ENCODE results near the gene RAF1. TPM values are rescaled to one million over a fixed set of nuclear protein-coding genes. Genes with fewer than 3 reads are reported as not detected.

RAF1 gene
- total RNA-seq, 1 experiment from 2014 or later: 130 TPM

- H3K27ac ChIP-seq (ENCODE audit: low read depth, low read length, poor library complexity, severe bottlenecking): no peak overlapping the region
- H3K4me1 ChIP-seq (ENCODE audit: insufficient read depth, low read length, poor library complexity, severe bottlenecking): no peaks in the 10 kb centered on the region
- intact Hi-C loops (cut with micrococcal nuclease; ENCODE audit: unreplicated experiment): no loop called here
- DNase-seq (ENCODE audit: low spot score): no peak
- POLR2A ChIA-PET (ENCODE audit: low non-redundant PET): no interaction called here
- no TSS peak for BruUV-seq (replicated peaks)
- no peak overlapping the region for H3K4me3 ChIP-seq (ENCODE audit: low read depth, low read length, poor library complexity, severe bottlenecking)
- no peaks in the 10 kb centered on the region for H3K27me3 ChIP-seq (replicated peaks; ENCODE audit: insufficient read depth, low read depth, low read length, poor library complexity)
- TF ChIP-seq CTCF (conservative IDR thresholded peaks at IDR 0.05; ENCODE audit: low read depth, low read length): no peak
- no peak for TF ChIP-seq EZH2 (IDR thresholded peaks at IDR 0.05; ENCODE audit: borderline replicate concordance, low read depth, low read length, poor library complexity, severe bottlenecking)
- H3K36me3 ChIP-seq (ENCODE audit: insufficient read depth, low read length, poor library complexity, severe bottlenecking): peaks cover 69% of the 10 kb centered on the region
- no peaks in the 10 kb centered on the region for H3K9me3 ChIP-seq (ENCODE audit: low read depth, low read length, poor library complexity, severe bottlenecking)
- CTCF ChIA-PET: no interaction called here
Measured at GRCh38 chr3:12579905-12580304, 84.0 kb downstream of the RAF1 start.

- TF ChIP-seq EZH2 (IDR thresholded peaks at IDR 0.05; ENCODE audit: borderline replicate concordance, low read depth, low read length, poor library complexity, severe bottlenecking) (no peak), CTCF (conservative IDR thresholded peaks at IDR 0.05; ENCODE audit: low read depth, low read length) (no peak)
- H3K27ac ChIP-seq (ENCODE audit: low read depth, low read length, poor library complexity, severe bottlenecking): no peak overlapping the region
- DNase-seq (ENCODE audit: low spot score): no peak
- intact Hi-C loops (cut with micrococcal nuclease; ENCODE audit: unreplicated experiment): no loop called here
- ChIA-PET POLR2A (ENCODE audit: low non-redundant PET) (no interaction called here), CTCF (no interaction called here)
- H3K4me3 ChIP-seq (ENCODE audit: low read depth, low read length, poor library complexity, severe bottlenecking): no peak overlapping the region
- no peaks in the 10 kb centered on the region for H3K27me3 ChIP-seq (replicated peaks; ENCODE audit: insufficient read depth, low read depth, low read length, poor library complexity)
- H3K9me3 ChIP-seq (ENCODE audit: low read depth, low read length, poor library complexity, severe bottlenecking): no peaks in the 10 kb centered on the region
- no peaks in the 10 kb centered on the region for H3K4me1 ChIP-seq (ENCODE audit: insufficient read depth, low read length, poor library complexity, severe bottlenecking)
- H3K36me3 ChIP-seq (ENCODE audit: insufficient read depth, low read length, poor library complexity, severe bottlenecking): peaks cover 69% of the 10 kb centered on the region
- no TSS peak for BruUV-seq (replicated peaks)
Measured at GRCh38 chr3:12579456-12579855, 84.5 kb downstream of the RAF1 start.

GRCh38 chr3:12578742-12579141 lies 85.2 kb downstream of the RAF1 start:
- POLR2A ChIA-PET (ENCODE audit: low non-redundant PET): no interaction called here

More at GRCh38 chr3:12578742-12579141, 85.2 kb downstream of the RAF1 start:
- H3K27me3 ChIP-seq (replicated peaks; ENCODE audit: insufficient read depth, low read depth, low read length, poor library complexity): no peaks in the 10 kb centered on the region
- peaks cover 69% of the 10 kb centered on the region for H3K36me3 ChIP-seq (ENCODE audit: insufficient read depth, low read length, poor library complexity, severe bottlenecking)
- TF ChIP-seq CTCF (conservative IDR thresholded peaks at IDR 0.05; ENCODE audit: low read depth, low read length): peak; percentile 36
- no peak for TF ChIP-seq EZH2 (IDR thresholded peaks at IDR 0.05; ENCODE audit: borderline replicate concordance, low read depth, low read length, poor library complexity, severe bottlenecking)
- no peak for DNase-seq (ENCODE audit: low spot score)
- H3K27ac ChIP-seq (ENCODE audit: low read depth, low read length, poor library complexity, severe bottlenecking): no peak overlapping the region
- no peaks in the 10 kb centered on the region for H3K4me1 ChIP-seq (ENCODE audit: insufficient read depth, low read length, poor library complexity, severe bottlenecking)
- no peak overlapping the region for H3K4me3 ChIP-seq (ENCODE audit: low read depth, low read length, poor library complexity, severe bottlenecking)
- intact Hi-C loops (cut with micrococcal nuclease; ENCODE audit: unreplicated experiment): no loop called here
- CTCF ChIA-PET: interaction anchor here (0.5 to 1.1 kb wide), 5 partner anchors 67 to 420 kb away, joined by 3 to 10 read pairs (median 8); no protein-coding TSS in a partner anchor
- no TSS peak for BruUV-seq (replicated peaks)
- no peaks in the 10 kb centered on the region for H3K9me3 ChIP-seq (ENCODE audit: low read depth, low read length, poor library complexity, severe bottlenecking)

All from A673 (cell line).